CD8-positive, alpha-beta T cell (primary cell): Measurements from ENCODE around the gene SNX17. TPM values are rescaled to one million over a fixed set of nuclear protein-coding genes. Genes with fewer than 3 reads are reported as not detected.

ENCODE experiments used
- total RNA-seq, 46 experiments: library from RNA in 2 of 46; stranded (reverse) in 2 of 46; gene quantifications; one replicate each; pipeline ENCODE4 v1.2.3 and lab custom pipeline; 2021 to 2026

Gene SNX17
- total RNA-seq, 2 experiments from 2014 or later, result 64.8 to 66.5 TPM

Other genes starting within 250 kb of the SNX17 start
- 1 to 10 TPM in 1 of 2 experiments, under 1 TPM in 1; 0.67 to 1.0 TPM for gene ABHD1, start 246.8 kb upstream of the SNX17 start, total RNA-seq
- 10 to 100 TPM in 1 of 2 experiments, 1 to 10 TPM in 1; 9.0 to 10.1 TPM for gene PREB, start 236.0 kb upstream of the SNX17 start, total RNA-seq
- not detected for gene PRR30, start 231.2 kb upstream of the SNX17 start, total RNA-seq
- gene TCF23, start 221.6 kb upstream of the SNX17 start, total RNA-seq, result not detected
- gene ATRAID, start 158.6 kb upstream of the SNX17 start, total RNA-seq, result 10 to 100 TPM; 70.0 to 71.7 TPM
- gene SLC5A6, start 158.3 kb upstream of the SNX17 start, total RNA-seq, result 100 to 1,000 TPM; 410 to 431 TPM
- gene CAD, start 153.2 kb upstream of the SNX17 start, total RNA-seq, result 10 to 100 TPM; 24.7 to 31.4 TPM
- not detected for gene SLC30A3, start 107.6 kb upstream of the SNX17 start, total RNA-seq
- not detected for gene DNAJC5G, start 95.2 kb upstream of the SNX17 start, total RNA-seq
- gene TRIM54, start 88.2 kb upstream of the SNX17 start, total RNA-seq, result not detected
- gene UCN, start 62.2 kb upstream of the SNX17 start, total RNA-seq, result 1 to 10 TPM; 1.2 to 1.5 TPM
- gene MPV17, start 47.5 kb upstream of the SNX17 start, total RNA-seq, result 10 to 100 TPM; 23.6 to 26.0 TPM
- gene GTF3C2, start 13.9 kb upstream of the SNX17 start, total RNA-seq, result 10 to 100 TPM; 52.2 to 56.2 TPM
- 10 to 100 TPM; 39.7 to 39.9 TPM for gene EIF2B4, start 278 bp upstream of the SNX17 start, total RNA-seq
- 10 to 100 TPM; 19.0 to 21.6 TPM for gene ZNF513, start 10.1 kb downstream of the SNX17 start, total RNA-seq
- 10 to 100 TPM; 36.4 to 38.5 TPM for gene PPM1G, start 39.0 kb downstream of the SNX17 start, total RNA-seq
- 100 to 1,000 TPM; 192 to 196 TPM for gene NRBP1, start 58.0 kb downstream of the SNX17 start, total RNA-seq
- gene KRTCAP3, start 71.8 kb downstream of the SNX17 start, total RNA-seq, result 1 to 10 TPM; 4.4 to 6.6 TPM
- 10 to 100 TPM; 15.0 to 17.2 TPM for gene IFT172, start 119.1 kb downstream of the SNX17 start, total RNA-seq
- under 1 TPM; 0.19 to 0.49 TPM for gene FNDC4, start 124.6 kb downstream of the SNX17 start, total RNA-seq
- not detected for gene GCKR, start 126.2 kb downstream of the SNX17 start, total RNA-seq
- 10 to 100 TPM; 12.4 TPM for gene ZNF512, start 212.4 kb downstream of the SNX17 start, total RNA-seq